ENCODE data around the gene ATP10A.
"Not testable (repeated sequence)": the region's sequence is repeated elsewhere in the genome, so short reads cannot be mapped to it uniquely, and the experiment has no call there.

Gene ATP10A

DNA sequence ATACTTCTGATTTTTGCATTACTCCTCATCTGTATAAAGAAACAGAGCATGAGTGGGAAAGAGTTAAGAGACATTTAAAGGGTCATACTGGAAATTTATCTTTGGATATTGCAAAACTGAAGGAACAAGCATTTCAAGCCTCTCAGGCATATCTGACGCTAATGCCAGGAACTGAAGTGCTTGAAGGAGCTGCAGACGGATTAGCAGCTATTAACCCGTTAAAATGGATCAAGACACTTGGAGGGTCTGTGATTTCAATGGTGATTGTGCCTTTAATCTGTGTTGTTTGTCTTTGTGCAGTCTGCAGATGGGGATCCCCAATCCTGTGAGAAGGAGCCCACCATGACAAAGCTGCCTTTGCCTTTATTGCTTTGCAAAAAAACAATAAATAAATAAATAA, 221.8 kb downstream of the ATP10A start:
- DNase-seq: no peak

DNA sequence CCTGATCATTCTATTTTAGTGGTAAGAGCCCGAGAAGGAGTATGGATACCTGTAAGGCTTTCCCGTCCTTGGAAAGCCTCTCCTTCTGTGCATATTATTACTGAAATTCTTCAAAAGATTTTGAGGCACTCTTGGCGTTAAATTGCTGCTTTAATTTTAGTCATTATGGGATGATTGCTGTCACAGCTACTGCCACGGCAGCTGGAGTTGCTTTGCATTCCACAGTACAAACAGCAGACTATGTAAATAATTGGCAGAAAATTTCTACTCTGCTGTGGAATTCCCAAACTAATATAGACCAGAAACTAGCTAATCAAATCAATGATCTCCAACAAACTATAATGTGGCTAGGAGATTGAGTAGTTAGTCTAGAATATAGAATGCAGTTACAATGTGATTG, 222.2 kb downstream of the ATP10A start:
- DNase-seq: not testable (repeated sequence)

DNA sequence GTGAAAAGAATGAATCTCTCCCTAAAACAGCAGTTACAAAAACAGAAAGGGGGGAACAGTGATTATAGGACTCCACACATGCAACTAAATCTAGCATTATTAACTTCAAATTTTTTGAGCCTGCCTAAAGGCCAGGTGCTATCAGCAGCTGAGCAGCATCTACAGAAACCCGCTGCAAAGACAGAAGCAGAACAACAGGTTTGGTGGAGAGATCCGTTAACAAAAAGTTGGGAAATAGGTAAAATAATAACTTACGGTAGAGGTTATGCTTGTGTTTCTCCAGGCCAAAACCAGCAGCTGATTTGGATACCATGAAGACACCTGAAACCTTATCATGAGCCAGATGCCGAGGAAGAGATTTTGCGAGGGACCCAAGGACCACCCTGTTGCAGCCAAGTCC, 222.7 kb downstream of the ATP10A start:
- no peak for DNase-seq

DNA sequence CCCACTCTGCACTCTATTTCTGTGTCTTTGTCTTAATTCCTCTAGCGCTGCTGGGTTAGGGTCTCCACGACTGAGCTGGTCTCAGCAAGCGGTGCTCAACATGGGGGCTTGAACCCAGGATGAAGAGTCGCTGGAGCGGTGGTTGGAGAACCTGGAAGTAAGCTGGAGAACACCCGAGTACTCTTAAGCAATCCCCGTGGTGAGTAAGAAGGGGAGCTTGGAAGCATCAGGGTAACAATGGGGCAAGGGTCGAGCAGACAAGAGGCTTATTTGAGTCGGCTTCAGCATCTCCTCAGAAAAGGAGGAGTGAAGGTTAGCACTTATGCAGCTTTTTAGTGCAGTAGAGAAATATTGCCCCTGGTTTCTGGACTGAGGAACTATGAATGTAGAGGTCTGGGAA, 226.6 kb downstream of the ATP10A start:
- not testable (repeated sequence) for DNase-seq

DNA sequence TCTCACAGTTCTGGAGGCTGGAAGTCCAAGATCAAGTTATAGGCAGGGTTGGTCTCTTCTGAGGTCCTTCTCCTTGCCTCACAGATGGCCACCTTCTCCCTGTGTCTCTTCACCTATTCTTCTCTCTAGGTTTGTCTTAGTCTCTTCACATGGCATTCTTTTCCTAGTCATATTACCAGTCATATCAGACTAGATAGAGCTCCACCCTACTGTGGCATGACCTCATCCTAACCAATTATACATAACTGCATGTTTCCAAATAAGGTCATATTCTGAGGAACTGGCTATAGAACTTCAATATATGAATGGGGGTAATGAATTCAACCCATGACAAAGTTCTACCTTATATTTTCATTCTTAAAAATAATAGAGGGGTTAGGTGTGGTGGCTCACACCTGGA, 227.9 kb downstream of the ATP10A start:
- no peak for DNase-seq

DNA sequence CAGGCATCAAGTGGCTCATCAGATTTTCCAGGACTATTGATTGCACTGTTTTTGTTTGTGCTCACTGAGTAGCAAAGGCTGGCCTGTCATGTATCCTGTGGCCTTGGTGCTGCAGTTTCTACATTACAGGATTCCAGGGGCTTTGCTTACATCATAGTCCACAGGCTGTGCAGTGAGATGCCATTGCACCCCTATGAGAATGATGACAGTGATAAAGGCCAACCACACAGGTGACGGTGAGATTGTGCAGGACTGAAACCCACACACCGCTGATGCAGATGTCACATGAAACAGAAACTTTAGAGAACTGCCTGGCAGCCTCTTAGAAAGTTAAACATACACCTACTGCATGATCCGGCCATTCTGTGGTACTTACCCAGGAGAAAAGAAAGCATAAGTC, 229.3 kb downstream of the ATP10A start:
- DNase-seq: no peak

DNA sequence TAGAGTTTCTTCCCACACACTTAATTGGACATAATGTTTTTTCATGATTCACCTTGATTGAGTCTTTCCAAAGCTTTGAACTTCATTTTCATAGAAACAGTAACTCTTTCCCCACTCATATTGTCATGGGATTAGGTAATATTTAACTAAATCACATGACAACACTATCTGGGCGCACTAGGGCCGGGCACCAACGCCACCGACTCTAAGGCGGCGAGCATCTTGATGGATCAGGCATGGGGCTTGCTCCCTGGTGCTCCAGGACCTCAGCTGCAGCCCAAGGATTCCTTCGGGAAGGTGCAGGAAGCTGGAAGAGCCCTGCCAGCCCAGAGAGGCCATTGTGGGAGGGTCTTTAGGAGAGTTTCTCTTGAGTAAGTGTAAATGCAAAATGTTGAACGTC, 231.2 kb downstream of the ATP10A start:
- DNase-seq: no peak

Data from NCI-H526 treated with DMSO at 0.1 percent for 48 hours (cell line).